ENCODE measurements around the gene UGT1A3. TPM values are rescaled to one million over a fixed set of nuclear protein-coding genes. Genes with fewer than 3 reads are reported as not detected.

UGT1A3 gene
- total and polyA plus RNA-seq, 5 donors: not detected

DNA sequence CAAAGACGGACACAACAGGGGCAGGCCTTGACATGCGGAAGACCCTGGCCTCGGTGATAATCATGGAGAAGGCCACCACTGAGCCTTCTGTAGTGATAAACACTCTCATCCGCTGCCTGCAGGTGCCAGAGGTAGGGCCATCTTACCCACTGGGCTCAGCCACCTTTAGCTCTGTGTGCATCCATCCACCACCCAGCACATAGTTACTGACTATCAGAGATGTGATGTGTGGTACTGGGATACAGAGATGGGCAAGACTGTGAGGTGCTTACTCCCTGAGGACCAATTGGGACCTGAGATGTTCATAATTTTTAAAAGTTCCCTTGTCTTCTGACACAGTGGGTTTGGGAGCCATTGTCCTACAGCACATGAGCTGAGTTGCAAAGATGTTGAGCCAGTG lies 50.9 kb downstream of the UGT1A3 start:
- H3K4me3 ChIP-seq (ENCODE audit: low read length): no peak overlapping the region
- no peaks in the 10 kb centered on the region for H3K27me3 ChIP-seq (ENCODE audit: control insufficient read depth, insufficient read depth)
- no peaks in the 10 kb centered on the region for H3K9me3 ChIP-seq (ENCODE audit: control insufficient read depth, low read length)
- intact Hi-C loops (cut with DNase I): no loop called here
- no peaks in the 10 kb centered on the region for H3K4me1 ChIP-seq (ENCODE audit: control insufficient read depth, insufficient read depth, low read length)
- 85% methylated on average over 4 of the region's 4 CpGs for WGBS
- DNase-seq (no peak), ATAC-seq (no peak)
- no peak overlapping the region for H3K27ac ChIP-seq (ENCODE audit: low read length)

DNA sequence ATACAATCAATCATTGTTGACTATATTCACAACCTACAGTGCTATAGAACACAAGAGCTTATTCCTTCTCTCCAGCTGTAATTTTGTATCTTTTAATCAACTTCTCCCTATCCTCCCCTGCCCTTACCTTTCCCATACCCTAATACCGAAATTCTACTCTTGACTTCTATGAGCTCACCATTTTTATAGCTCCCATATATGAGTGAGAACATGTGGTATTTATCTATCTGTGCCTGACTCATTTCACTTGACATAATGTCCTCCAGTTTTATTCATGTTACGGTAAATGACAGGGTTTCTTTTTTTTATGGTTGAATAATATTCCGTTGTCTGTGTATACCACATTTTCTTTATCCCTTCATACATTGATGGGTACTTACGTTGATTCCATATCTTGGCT lies 51.9 kb downstream of the UGT1A3 start:
- intact Hi-C loops (cut with DNase I): no loop called here
- no peaks in the 10 kb centered on the region for H3K9me3 ChIP-seq (ENCODE audit: control insufficient read depth, low read length)
- DNase-seq (no peak), ATAC-seq (no peak)
- WGBS: 83% methylated on average over 4 of the region's 4 CpGs
- no peaks in the 10 kb centered on the region for H3K4me1 ChIP-seq (ENCODE audit: control insufficient read depth, insufficient read depth, low read length)
- H3K27ac ChIP-seq (ENCODE audit: low read length): no peak overlapping the region
- H3K4me3 ChIP-seq (ENCODE audit: low read length): no peak overlapping the region
- no peaks in the 10 kb centered on the region for H3K27me3 ChIP-seq (ENCODE audit: control insufficient read depth, insufficient read depth)

DNA sequence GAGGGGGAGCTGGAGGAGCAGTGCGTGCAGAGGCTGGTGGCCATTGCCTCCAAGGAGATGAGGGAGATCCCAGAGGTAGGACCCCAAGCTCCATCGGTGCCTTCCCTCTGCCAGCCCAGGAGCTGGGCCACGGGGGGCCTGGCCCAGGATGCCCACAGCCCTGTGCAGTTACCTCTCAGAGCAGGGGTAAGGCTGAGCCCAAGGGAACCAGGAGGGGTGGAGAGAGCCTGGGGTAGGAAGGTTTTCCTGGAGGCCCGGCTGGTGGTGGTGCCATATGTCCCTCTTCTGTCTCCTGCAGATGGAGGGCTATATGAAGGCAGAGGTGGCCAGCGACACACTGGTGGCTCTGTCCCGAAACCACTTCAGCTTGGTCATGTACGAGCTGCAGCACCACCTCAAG lies 60.7 kb downstream of the UGT1A3 start:
- no peak overlapping the region for H3K27ac ChIP-seq (ENCODE audit: low read length)
- H3K4me3 ChIP-seq (ENCODE audit: low read length): no peak overlapping the region
- DNase-seq (no peak), ATAC-seq (no peak)
- 90% methylated on average over 7 of the region's 7 CpGs for WGBS
- no peaks in the 10 kb centered on the region for H3K9me3 ChIP-seq (ENCODE audit: control insufficient read depth, low read length)
- intact Hi-C loops (cut with DNase I): no loop called here
- no peaks in the 10 kb centered on the region for H3K4me1 ChIP-seq (ENCODE audit: control insufficient read depth, insufficient read depth, low read length)
- H3K27me3 ChIP-seq (ENCODE audit: control insufficient read depth, insufficient read depth): no peaks in the 10 kb centered on the region

DNA sequence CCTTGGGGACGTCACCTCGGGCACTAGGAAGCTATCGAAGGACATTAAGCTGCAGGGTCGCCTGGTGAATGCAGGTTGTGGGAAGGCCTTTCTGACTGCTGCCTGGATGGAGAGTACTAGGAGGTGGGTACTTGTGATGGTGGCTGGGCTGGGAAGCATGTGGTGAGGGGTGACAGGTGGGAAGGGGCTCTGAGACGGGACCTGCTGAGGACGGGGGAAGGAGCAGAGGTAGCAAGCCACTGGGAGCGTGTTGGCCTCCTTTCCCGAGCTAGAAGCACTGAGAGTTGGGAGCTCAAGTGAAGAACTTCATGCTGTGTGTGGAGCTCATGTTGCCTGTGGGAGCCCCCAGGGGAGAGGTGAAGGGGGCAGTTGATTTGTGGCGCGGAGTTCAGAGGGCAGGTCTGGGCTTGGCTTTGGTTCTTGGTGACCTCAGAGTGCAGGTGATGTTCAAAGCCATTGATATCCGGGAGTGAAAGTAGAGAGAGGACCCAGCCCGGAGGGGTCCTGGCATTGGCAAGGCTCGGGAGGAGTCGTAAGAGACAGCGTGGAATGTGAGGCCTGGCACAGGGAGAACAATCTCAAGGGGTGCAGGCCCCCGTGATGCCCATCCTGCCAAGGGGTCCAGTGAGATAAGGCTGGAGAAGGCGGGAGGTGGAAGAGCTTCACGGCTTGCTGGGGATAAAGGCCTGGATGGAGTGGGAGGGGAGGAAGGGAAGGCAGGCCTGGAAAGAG lies 62.5 kb downstream of the UGT1A3 start:
- intact Hi-C loops (cut with DNase I): no loop called here
- 79% methylated on average over 18 of the region's 18 CpGs for WGBS
- no peaks in the 10 kb centered on the region for H3K27me3 ChIP-seq (ENCODE audit: control insufficient read depth, insufficient read depth)

DNA sequence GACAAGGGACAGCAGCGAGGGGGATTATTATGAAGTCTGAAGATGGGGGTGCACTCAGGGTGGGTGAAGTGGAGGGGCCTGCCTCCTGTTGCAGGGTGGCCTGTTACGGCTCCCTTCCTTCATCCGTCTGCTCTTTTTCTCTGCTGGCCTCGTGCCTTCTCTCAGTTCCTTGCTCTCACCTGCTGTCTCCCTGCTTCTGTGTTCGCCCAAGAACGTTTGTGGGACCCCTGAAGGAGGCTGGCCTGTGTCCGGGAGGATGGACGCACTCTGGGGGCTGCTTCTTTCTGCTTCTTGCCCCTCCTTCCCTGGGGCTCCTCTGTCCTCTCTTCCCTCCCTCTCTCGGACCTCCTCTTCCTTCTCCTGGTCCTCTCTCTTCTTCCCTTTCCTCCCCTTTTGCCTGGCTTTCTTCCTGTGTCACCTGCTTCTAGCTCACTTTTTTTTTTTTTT lies 63.1 kb downstream of the UGT1A3 start:
- Histone ChIP-seq H3K4me3 (ENCODE audit: low read length) (no peak overlapping the region), H3K27me3 (ENCODE audit: control insufficient read depth, insufficient read depth) (no peaks in the 10 kb centered on the region), H3K27ac (ENCODE audit: low read length) (no peak overlapping the region), H3K4me1 (ENCODE audit: control insufficient read depth, insufficient read depth, low read length) (no peaks in the 10 kb centered on the region), H3K9me3 (ENCODE audit: control insufficient read depth, low read length) (no peaks in the 10 kb centered on the region)
- ATAC-seq (no peak), DNase-seq (no peak)
- WGBS: 69% methylated on average over 9 of the region's 9 CpGs
- intact Hi-C loops (cut with DNase I): no loop called here

More for the DNA sequence above, 62.5 kb downstream of the UGT1A3 start:
- no peak overlapping the region for H3K27ac ChIP-seq (ENCODE audit: low read length)
- H3K4me1 ChIP-seq (ENCODE audit: control insufficient read depth, insufficient read depth, low read length): no peaks in the 10 kb centered on the region
- ATAC-seq (no peak), DNase-seq (no peak)
- no peaks in the 10 kb centered on the region for H3K9me3 ChIP-seq (ENCODE audit: control insufficient read depth, low read length)
- H3K4me3 ChIP-seq (ENCODE audit: low read length): no peak overlapping the region

DNA sequence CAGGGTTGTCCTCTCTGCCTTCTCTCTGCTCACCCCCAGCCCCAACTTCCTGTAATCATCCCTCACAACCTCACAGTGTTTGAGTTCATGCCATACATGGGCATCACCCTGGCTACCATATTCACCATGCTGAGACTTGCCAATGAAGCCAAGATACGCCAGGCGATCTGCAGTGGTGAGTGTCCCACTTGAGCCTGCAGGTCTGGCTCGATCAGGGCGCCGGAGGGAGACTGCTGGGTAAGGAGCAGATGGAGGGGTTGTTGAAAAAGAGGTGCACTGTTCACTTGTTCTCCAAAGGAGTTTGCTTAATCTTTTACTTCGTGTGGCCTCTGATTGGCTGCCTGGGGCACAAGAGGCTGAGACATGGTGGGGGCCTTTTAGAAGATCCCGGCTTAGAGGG lies 63.9 kb downstream of the UGT1A3 start:
- H3K4me3 ChIP-seq (ENCODE audit: low read length): no peak overlapping the region
- intact Hi-C loops (cut with DNase I): no loop called here
- H3K4me1 ChIP-seq (ENCODE audit: control insufficient read depth, insufficient read depth, low read length): no peaks in the 10 kb centered on the region
- ATAC-seq (no peak), DNase-seq (no peak)
- no peaks in the 10 kb centered on the region for H3K9me3 ChIP-seq (ENCODE audit: control insufficient read depth, low read length)
- H3K27ac ChIP-seq (ENCODE audit: low read length): no peak overlapping the region
- no peaks in the 10 kb centered on the region for H3K27me3 ChIP-seq (ENCODE audit: control insufficient read depth, insufficient read depth)
- WGBS: 84% methylated on average over 7 of the region's 7 CpGs

DNA sequence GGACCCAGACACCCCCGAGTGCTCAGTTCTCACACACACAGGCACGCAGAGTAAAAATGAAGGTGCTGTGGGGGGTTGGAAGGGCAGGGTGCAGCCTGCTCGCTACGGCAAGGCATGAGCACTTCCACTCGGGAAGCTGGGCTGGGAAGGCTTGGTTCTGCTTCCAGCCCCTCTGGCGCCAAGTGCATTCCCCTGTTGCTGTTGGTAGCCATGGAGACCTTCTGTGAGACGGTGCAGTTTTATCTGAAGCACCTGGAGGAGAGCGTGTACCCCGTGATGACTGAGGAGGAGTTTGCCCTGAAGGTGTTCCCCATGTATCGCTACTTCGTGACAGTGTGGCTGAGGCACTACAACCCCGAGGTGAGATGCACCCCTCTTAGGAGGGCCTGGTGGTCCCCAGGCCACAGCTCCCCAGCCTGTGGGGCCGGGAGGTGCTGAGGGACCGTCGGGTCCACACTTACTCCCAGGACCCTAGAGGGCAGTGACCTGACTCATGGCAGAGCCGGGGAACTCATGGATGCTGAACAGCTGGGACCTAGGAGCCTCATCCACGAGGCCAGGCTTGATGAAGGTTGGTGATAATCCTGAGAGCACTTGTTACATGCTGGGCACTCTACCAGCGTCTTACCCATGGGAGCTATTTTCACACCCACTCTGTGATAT lies 64.8 kb downstream of the UGT1A3 start:
- no peaks in the 10 kb centered on the region for H3K27me3 ChIP-seq (ENCODE audit: control insufficient read depth, insufficient read depth)
- no peak overlapping the region for H3K4me3 ChIP-seq (ENCODE audit: low read length)
- DNase-seq (no peak), ATAC-seq (no peak)
- WGBS: 73% methylated on average over 18 of the region's 18 CpGs
- intact Hi-C loops (cut with DNase I): no loop called here
- H3K9me3 ChIP-seq (ENCODE audit: control insufficient read depth, low read length): no peaks in the 10 kb centered on the region
- no peak overlapping the region for H3K27ac ChIP-seq (ENCODE audit: low read length)
- no peaks in the 10 kb centered on the region for H3K4me1 ChIP-seq (ENCODE audit: control insufficient read depth, insufficient read depth, low read length)

DNA sequence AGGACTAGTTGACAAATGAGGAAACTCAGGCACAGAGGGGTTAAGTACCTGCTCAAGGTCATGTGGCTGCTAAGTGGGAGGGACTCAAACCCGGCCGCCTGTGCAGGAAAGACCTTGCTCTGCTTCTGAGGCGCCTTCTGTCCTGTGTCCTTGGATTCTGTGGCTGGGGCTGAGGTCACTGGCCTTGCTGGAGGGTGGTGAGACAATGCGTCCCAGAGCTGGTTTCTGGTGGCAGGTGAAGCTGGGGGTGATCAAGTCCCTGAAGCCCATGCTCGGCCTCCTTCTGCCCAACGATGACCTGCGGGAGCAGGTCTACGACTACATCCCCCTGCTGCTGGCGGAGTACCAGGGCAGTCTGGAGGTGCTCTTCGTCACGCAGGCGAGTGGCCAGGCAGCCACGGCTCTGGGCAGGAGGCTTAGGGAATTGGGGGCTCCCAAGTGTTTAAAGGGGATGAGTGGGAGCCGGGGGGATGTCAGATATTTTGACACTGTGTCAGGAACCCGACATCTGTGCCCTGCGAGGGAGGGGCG lies 65.4 kb downstream of the UGT1A3 start:
- no peaks in the 10 kb centered on the region for H3K27me3 ChIP-seq (ENCODE audit: control insufficient read depth, insufficient read depth)

DNA sequence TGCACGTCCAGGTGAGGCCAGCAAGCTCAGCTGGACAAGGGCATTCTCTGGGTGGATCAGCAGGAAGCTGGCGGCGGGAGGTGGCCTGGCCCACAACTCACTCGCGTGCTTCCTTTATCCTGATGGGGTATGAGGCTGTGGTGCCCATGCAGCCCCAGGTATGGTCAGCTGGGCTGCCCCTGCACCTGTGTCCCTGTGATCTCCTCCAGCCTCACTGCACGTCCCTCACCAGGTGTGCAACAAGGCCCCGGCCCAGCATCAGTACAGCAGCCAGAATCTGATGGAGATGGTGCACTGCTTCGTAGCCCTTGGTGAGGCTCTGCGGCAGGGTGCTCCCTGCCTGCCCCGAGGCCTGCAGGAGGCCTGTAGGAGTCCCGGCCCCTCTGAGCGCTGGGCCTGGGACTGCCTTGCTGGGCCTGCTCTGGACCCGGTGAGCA lies 66.9 kb downstream of the UGT1A3 start:
- DNase-seq (no peak), ATAC-seq (no peak)
- H3K4me1 ChIP-seq (ENCODE audit: control insufficient read depth, insufficient read depth, low read length): no peaks in the 10 kb centered on the region
- 91% methylated on average over 13 of the region's 13 CpGs for WGBS
- no peak overlapping the region for H3K27ac ChIP-seq (ENCODE audit: low read length)
- H3K27me3 ChIP-seq (ENCODE audit: control insufficient read depth, insufficient read depth): no peaks in the 10 kb centered on the region
- intact Hi-C loops (cut with DNase I): no loop called here
- H3K9me3 ChIP-seq (ENCODE audit: control insufficient read depth, low read length): no peaks in the 10 kb centered on the region
- no peak overlapping the region for H3K4me3 ChIP-seq (ENCODE audit: low read length)

More for the DNA sequence above, 65.4 kb downstream of the UGT1A3 start:
- H3K27ac ChIP-seq (ENCODE audit: low read length): no peak overlapping the region
- intact Hi-C loops (cut with DNase I): no loop called here
- 74% methylated on average over 17 of the region's 17 CpGs for WGBS
- no peak overlapping the region for H3K4me3 ChIP-seq (ENCODE audit: low read length)
- no peak for ATAC-seq
- H3K9me3 ChIP-seq (ENCODE audit: control insufficient read depth, low read length): no peaks in the 10 kb centered on the region
- no peak for DNase-seq
- no peaks in the 10 kb centered on the region for H3K4me1 ChIP-seq (ENCODE audit: control insufficient read depth, insufficient read depth, low read length)

DNA sequence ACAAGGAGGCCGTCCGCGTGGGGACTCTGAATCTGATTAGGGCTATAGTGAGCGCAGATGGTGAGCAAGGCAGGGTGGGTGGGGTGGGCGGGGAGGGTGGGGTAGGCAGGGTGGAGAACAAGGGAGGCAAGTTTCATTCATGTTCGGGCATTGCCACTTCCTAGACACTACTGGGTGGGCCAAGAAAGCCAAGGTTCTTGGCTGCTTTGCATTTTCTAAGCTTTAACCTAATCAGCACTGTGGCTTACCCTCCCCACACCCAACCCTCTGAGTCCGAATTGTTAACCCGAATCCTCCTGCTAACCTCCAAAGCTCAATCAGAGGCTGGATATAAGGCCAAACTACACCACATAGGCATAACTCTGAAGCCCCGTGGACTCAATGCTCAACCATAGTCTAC lies 67.4 kb downstream of the UGT1A3 start:
- H3K9me3 ChIP-seq (ENCODE audit: control insufficient read depth, low read length): no peaks in the 10 kb centered on the region
- H3K27me3 ChIP-seq (ENCODE audit: control insufficient read depth, insufficient read depth): no peaks in the 10 kb centered on the region
- H3K4me3 ChIP-seq (ENCODE audit: low read length): no peak overlapping the region
- intact Hi-C loops (cut with DNase I): no loop called here
- H3K27ac ChIP-seq (ENCODE audit: low read length): no peak overlapping the region
- no peak for DNase-seq
- ATAC-seq: no peak
- 85% methylated on average over 9 of the region's 9 CpGs for WGBS
- no peaks in the 10 kb centered on the region for H3K4me1 ChIP-seq (ENCODE audit: control insufficient read depth, insufficient read depth, low read length)

DNA sequence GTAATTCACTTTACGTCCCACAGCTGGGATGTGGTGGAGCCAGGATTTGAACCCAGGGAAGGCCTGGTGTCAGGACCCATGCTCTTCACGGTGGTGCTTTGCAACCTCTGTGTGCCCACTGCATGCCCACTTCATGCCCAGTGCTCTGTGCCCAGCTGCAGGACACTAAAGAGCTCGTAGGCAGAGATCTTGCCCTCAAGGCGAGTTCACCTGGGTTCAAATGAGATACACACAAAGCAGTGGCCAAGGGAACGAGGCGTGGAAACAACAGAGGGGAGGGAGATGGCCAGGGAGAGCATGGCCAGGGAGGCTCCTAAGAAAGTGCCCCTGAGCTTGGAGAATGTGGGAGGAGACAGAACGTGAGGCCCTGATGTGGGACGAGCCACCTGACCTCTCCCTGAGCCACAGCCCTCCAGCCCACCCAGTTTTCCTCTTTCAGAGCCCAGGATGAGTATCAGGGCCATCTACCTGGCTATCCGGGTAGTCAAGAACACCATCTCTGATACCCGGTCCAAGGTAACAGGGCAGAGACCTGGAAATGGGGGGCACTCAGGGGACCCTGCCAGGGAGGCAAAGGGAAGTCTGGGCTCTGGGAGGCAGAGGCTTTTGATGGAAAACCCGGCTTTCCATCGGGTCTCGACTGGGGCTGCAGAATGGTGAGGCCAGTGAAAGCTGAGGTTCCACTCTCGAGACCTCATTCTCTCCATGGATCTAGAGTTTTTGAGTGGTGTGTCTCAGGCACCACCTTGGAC lies 69.7 kb downstream of the UGT1A3 start:
- Histone ChIP-seq H3K4me1 (ENCODE audit: control insufficient read depth, insufficient read depth, low read length) (no peaks in the 10 kb centered on the region), H3K9me3 (ENCODE audit: control insufficient read depth, low read length) (no peaks in the 10 kb centered on the region), H3K4me3 (ENCODE audit: low read length) (no peak overlapping the region), H3K27me3 (ENCODE audit: control insufficient read depth, insufficient read depth) (no peaks in the 10 kb centered on the region), H3K27ac (ENCODE audit: low read length) (no peak overlapping the region)
- intact Hi-C loops (cut with DNase I): no loop called here
- 76% methylated on average over 14 of the region's 14 CpGs for WGBS
- DNase-seq: no peak
- ATAC-seq: no peak

Measured in right cardiac atrium (tissue), 5 donors.